GM18870 (cell line): ENCODE results near the gene NDEL1.
A peak's percentile ranks its signal among the peaks of the same experiment; 100 is the strongest.
"Not testable (repeated sequence)": the region's sequence is repeated elsewhere in the genome, so short reads cannot be mapped to it uniquely, and the experiment has no call there.

Experiments
- ATAC-seq: cut with Tn5 transposase; IDR thresholded peaks from one replicate; pipeline ENCODE4 v1.9.1; 2021; ENCODE audit warnings: moderate library complexity; ENCODE audit not compliant: unreplicated experiment

The NDEL1 gene, protein sequence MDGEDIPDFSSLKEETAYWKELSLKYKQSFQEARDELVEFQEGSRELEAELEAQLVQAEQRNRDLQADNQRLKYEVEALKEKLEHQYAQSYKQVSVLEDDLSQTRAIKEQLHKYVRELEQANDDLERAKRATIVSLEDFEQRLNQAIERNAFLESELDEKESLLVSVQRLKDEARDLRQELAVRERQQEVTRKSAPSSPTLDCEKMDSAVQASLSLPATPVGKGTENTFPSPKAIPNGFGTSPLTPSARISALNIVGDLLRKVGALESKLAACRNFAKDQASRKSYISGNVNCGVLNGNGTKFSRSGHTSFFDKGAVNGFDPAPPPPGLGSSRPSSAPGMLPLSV

DNA sequence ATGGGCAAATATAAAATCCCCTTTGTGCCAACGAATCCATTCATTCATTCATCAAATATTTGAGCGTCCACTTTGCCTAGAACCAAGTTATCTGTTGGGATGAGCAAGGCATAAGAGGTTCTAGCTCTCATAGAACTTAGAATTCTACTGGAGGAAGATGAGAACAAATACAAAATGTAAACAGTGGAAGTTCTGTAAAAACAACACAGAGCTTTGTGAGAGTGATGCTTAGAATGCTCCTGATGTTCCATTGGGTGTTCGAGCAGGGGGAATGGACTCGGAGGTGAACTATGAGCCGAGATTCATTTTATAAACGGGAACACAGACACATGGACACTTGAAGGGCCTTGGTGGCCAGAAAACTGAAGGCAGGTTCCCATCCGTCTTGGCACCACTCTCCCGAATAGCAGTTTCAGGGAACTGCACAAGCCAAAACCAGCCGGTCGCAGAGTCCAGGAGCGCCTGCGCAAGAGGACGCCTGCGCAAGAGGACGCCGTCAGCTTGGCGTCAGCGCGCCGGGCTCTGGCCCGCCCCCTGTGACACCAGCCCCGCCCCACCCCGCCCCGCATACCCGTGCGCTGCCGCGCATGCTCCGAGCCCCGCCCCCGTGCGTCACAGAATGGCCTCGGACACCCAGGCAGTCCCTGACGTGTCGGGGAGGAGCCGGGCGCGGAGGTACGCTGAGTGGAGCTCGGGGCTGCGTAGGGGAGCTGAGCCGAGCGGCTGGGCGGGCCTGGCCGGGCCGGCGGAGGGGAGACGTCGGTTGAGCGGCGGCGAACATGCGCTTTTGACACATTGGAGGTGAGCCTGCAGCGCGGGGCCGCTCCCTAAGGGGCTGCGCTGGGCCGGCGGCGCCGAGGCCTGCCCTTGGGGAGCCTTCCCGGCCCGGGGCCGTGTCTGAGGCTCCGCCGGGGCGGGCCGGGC lies at the start of gene NDEL1:
NDEL1 (plus strand) TSS at position 640 of the 924 bp plus-strand sequence. CDS start 8,388 bp downstream, outside the sequence.
- ATAC-seq, result peak; percentile 79

DNA sequence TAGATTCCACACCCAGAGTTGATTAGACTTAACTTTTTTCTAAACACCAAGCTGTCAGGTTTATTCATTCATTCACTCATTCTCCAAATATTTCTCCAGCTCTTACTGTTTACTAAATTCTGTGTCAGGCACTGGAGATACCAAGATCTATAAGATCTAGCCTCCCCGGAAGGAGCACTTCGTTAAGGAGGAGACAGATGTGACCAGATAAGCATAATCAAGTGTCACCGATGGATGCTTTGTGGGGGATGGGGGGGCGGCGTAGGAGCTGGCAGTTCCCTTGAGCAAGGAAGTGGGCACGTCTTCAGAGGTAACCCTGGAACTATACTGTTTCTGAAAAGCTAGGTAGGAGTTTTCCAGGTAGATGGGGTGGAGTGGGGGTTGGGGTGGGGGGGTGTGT lies 48.8 kb upstream of the NDEL1 start:
- ATAC-seq, result no peak

DNA sequence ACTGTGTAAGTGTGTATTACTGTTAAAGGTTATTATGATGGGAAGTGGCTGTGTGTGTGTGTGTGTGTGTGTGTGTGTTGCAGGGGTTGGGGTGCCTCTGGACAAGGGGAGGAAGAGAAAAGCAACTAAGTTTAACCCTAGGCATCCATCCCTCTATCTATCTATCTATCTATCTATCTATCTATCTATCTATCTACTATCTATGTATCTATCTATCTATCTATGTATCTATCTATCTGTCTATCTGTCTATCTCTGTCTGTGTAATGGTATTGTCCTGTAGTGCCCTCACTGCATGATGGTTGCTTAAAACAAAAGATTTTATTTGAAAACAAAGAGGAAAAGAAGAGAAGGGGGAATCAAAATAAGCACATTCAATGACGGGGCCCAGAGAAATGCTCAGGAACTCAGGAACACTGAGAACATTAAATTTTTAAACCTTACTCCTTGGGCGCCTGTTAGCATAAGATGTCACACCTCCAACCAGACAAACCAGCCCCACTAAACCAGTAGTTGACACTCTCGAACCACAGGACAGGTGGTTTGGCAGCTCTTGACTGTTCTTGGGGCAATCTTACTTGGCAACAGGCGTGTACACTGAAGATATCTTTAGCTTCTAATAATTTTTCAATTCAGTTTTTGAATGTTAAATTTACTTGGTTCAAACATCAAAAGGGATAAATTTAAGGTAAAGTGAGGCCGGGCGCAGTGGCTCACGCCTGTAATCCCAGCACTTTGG lies 47.6 kb upstream of the NDEL1 start:
- ATAC-seq, result no peak

DNA sequence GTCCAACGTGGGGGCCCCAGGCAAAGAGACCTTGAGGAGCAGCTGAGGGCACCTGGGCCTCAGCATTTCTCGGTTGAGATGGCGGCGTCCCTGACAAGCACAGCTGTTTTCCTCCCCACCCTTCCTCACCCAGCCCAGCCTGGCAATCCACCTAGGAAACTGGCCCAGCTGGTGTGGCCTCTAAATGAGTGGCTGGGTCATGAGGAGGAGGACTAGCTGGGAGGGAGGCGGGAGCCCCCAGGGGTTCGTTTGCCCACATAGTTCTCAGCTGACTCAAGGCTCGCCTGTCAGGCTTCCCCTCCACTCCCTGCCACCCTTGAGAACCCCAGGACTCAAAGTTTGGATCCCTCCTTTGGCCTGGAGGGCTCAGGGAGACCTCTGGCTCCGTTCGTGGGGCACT lies 44.0 kb upstream of the NDEL1 start:
- no peak for ATAC-seq

DNA sequence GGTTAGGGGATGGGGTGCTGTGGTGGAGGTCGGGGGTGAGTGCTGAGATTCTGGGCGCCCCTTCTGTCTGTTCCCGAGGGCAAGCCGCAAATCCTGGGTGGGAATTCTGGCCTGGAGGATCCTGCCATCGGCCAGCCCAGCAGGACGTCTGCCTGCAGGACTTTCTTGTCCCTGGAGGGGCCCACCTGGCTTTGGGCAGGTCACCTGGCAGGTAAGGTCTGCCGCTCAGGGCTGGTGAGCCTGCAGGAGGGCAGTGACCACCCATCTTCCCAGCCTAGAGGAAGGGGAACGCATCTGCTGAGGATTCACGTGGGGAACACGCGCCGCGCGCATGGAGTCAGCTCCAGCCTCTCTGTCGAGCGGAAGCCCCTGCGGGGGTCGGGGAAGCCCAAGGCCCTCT lies 43.4 kb upstream of the NDEL1 start:
- ATAC-seq, result no peak

DNA sequence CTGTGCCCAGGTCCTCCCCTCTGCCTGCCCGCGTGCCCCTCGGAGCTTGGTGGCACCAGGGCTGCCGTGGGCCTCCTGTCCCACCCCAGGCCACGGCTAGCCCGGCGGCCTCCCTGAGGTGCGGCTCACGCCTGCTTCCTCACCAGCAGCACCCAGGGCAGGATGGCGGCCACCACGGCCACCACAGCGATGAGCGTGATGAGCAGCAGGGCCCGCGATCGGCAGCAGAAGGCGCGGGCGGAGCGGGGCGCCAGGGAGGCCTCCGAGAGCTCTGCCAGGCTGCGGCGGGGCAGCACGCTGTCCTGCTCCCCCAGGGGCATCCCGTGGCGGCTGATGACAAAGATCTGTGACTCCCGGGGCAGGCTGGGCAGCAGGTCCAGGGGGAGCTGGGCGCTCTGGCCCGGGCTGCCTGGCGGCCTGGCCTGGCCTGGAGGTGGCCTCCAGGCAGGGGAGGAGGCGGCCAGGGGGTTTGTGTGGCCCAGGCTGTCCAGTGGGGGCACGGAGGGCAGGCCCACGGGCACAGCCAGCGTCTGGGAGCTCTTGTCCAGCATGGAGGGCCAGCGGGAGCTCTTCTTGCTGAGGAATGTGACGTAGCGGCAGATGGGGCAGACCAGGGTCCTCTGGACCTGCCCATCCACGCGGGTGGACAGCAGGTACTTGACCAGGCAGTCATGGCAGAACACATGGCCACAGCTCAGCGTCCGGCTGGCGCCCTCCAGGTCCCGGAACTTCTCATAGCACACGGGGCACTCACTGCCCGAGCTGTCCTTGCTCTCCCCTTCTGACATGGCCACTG lies 42.8 kb upstream of the NDEL1 start:
- ATAC-seq, result no peak

DNA sequence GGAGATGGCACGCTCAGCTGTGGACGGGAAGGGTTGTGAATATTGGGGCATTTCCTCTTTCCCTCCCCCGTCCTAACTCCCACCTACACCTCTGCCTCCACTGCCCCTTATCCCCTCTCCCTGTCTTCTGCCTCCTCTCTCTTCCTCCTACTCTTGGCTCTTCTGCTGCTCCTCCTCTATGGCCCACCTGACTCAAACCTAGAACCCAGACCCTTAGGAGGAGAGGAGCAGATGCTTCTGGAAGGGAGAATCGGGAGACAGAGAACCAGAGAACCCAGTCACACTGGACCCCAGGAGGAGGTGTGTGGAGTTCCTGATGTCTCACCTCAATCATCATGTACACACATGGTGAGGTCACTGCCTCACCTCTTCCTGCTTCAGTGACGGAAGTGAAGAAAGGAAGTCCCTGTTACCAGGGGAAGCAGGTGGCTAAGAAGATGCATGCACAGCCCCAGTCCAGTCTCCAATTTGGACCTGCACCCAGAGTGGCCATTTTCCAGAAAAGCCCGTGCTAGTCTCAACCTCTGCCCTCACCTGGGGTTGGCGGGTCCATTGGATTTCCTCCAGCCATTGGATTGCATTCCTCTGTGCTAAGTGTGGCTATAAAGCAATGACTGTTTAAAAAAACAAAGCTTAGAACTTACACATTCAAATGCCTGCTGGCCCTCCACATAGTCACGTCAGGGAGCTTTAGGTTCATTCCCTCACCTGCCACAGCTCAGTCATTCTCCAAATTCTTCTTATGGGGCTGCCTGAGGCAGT lies 42.0 kb upstream of the NDEL1 start:
- ATAC-seq, result no peak

DNA sequence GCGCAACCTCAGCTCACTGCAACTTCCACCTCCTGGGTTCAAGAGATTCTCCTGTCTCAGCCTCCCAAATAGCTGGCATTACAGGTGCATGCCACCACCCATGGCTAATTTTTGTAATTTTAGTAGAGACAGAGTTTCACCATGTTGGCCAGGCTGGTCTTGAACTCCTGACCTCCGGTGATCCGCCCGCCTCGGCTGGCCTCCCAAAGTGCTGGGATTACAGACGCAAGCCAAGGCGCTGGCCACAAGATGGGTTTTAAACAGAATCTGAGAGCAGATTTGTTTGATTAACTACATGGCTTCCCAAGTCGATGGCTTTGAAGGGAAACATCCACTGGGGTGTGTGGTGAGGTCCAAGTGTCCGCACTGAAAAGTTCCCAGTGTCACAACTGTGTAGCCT lies 41.2 kb upstream of the NDEL1 start:
- not testable (repeated sequence) for ATAC-seq

DNA sequence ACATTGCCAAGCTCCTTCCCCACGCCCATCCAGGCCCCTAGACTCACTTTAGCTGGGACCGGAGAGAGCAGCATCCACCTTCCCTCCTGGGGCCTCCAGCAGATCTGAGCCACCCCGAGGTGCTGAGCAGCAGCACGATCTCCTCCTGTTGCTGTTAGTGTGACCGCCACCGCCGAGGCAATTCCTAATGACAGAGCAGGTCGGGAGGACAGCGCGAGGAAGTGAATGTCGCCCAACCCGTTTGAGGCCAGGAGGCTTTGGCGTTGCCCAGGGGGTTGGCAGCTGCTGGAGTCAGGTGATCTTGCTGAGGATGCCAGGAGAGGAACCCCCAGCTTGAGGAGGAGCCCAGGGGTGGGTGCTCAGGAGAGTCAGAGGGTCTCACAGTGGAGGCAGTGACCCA lies 38.0 kb upstream of the NDEL1 start, which contains the start of gene RNF222:
RNF222 (minus strand) TSS at position 192 of the 400 bp plus-strand sequence. CDS start 4,366 bp downstream, outside the sequence.
- no peak for ATAC-seq

DNA sequence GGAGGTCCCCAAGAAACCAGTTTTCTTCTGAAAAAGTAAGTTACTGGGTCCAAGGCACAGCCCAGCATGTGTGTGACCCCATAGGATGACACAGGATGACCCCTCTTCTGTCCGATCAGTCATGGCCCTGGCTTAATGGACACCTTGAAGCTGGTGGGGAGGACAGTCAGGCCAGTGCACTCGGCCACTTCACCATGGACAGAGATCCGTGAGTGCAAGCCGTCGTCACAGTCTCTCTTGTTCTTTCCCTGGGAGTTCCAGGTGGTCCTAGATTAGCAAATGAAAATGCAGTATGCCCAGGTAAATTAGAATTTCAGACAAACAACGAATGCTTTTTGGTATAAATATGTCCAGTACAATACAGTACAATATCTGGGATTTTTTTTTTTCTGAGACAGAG lies 36.7 kb upstream of the NDEL1 start:
- ATAC-seq, result no peak

DNA sequence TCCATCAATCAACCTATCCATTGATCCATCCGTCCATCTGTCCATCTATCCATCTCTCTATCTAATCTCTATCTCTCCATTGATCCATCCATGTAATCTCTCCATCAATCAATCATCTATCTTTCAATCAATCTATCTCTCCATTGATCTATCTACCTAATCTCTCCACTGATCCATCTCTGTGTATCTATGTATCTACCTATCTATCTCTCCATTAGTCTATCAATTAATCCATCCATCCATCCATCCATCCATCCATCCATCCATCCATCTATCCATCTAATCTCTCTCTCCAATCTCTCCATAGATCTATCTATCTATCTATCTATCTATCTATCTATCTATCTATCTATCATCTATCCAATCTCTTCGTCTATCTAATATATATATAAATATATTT lies 34.6 kb upstream of the NDEL1 start:
- no peak for ATAC-seq

DNA sequence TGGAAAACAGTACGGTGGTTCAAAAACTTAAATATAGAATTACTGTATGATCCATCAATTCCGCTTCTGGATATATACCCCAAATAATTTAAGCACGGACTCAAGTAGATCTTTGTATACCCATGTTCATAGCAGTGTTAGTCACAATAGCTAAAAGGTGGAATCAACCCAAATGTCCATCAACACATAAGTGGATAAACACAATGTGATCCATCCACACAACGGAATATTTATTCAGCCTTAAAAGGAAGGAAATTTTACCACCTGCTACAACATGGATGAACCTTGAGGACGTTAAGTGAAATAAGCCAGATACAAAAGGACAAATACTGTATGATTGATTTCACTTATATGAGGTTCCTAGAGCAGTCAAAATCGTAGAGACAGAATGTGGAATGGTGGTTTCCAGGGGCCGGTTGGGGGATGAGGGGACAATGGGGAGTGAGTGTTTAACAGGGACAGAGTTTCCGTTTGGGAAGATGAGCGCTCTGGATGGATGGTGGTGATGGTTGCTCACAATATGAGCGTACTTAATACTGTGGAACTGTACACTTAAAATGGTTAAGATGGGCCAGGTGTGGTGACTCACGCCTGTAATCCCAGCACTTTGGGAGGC lies 32.7 kb upstream of the NDEL1 start:
- no peak for ATAC-seq

DNA sequence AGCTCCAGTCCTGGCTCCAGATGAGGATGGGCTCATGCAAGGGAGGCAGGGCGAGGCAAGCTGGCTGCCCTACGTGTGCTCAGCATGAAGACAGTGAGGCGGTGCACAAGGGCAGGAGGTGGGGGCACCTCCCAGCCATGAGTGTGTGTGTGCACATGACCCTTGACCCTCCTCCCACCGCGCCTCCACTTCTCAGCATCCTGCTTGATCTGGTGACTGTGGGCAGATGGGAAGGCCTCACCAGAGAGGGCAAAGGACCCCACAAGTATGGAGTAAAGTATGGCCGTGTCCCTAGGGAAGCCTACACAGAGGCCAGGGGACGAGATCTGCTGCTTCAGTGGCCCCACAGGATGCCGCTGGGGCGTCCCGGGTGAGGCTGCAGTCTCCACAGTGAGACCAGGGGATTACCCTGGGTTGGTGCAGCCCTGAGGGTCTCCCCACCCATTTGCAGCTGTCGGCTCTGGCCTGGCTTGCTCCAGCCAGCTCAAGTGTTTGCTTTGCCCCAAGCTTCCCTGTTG lies 30.1 kb upstream of the NDEL1 start:
- no peak for ATAC-seq

DNA sequence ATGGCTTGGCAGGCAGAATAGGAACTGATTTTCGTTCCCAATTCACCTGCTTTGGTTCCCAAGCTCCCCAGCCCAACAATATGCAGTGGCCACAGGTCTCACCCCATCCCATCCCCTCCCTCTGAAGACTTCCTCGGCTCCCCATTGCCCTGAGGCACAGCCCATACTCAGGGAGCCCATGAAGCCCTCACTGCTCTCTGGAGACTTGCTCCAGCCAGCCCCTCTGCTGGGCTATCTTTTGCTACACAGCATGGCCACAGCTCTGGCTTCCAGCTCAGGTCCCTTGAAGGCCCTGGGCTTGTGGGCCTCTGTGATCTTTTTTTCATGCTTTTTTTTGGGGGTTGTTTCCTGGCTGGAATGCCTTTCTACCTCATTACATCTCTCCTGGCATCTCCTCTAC lies 29.5 kb upstream of the NDEL1 start:
- ATAC-seq, result no peak

DNA sequence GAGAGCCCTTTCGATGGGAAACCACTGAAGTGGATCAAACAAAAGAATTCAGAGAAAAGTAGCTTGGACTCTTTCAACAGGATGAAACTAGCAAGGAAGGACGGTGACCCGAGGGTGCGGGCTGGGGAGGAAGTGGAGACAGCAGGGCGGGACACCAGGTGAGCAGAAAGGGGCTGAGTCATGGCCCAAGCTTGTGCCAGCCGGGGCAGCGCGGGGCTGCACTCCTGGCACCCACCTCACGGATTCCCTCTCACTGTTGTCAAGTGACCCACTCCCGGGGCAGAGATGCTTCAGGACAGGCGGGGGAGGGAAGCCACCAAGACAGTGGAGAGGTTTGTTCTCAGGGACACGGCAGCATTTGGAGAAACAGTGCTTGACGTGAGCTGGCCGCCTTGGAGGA lies 27.3 kb upstream of the NDEL1 start:
- no peak for ATAC-seq

DNA sequence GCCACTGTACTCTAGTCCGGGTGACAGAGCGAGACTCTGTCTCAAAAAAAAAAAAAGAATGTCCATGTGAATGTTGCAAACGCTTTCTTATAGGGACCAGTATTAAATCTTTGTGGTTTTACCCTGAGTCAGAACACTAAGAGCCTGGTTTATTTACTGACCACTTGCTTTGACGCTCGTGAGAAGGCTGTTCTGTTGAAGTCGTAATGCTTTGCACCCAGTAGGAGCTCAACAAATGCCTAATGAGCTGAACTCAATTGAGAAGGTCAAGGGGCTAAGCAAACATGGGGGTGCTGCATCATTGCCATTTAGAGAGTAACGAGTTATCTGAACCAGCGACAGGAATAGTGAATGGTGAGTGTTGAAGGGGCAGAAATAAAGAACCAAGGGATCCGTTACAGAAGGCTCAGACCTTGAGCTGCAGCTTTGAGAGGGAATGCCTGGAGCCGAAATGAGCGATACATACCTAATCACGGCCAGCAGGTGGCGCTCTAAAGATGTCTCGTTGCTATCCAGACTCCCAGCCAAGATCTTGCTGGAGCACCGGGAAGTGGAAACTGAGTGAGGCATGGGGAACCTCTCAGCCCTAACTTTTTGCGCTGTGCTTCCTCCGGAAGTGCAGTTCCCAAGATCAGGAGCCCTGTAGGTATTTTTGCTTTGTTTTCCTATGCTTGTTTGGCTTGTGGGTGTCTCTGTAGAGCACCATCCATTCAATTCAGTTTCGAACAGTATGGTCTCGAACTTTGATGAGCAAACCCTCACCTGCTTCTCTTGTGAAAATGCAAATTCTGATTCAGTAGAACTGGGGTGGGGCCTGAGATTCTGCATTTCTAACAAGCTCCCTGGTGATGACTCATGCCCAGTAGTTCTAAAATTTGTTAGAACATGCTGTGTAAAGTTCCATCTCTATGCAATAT lies 25.5 kb upstream of the NDEL1 start:
- ATAC-seq, result no peak

DNA sequence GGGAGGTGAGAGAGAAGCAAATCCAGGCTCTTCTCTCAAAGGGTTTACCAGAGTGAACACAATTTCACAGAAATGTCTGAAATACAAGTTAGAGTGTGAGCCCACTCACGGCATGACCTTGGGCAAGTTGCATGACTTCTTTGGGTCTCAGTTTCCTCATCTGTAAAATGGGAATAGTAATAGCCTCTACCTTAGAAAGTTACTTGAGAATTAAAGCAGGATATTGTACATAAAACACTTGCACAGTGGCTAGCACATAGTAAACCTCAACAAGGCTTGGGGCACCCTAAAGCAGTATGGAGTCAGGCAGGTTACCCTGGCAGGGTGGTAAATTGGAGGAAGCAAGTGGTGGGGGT lies 24.8 kb upstream of the NDEL1 start:
- ATAC-seq, result no peak

DNA sequence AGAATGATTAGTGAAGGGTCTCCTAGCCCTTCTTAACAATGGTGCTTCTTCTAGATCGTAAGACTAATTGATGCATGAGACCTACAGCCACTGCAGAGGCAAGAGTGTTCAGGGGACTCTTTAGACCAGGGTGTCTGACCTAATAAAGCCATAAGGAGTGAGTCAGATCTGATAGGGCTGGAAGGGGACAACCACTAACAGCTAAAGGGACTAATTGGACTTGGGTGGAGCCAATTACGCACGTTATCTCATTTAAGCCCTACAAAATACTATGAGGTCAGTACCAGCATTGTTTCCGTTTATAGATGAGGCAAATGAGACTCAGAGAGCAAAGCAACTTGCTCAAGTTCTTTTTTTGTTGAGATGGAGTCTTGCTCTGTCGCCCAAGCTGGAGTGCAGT lies 23.6 kb upstream of the NDEL1 start:
- no peak for ATAC-seq
